H1 (cell line): ENCODE data around the gene EGR2. TPM values are rescaled to one million over a fixed set of nuclear protein-coding genes. Genes with fewer than 3 reads are reported as not detected.

Source experiments
- CHD7 ChIP-seq: fragments of 300-600 bp; sonication (generic); IDR thresholded peaks from 2 replicates; pipeline ENCODE4 v1.7.1; 2012; ENCODE audit warnings: low read length, moderate library complexity, mild to moderate bottlenecking, inconsistent platforms; ENCODE audit not compliant: insufficient replicate concordance
- CTBP2 ChIP-seq: IDR thresholded peaks from 2 replicates; pipeline ENCODE4 v1.7.0; 2011; ENCODE audit warnings: borderline replicate concordance, mild to moderate bottlenecking, moderate library complexity, mixed read lengths, low read length; ENCODE audit not compliant: insufficient read depth, insufficient read length
- polyA plus RNA-seq, 7 experiments: library from polyadenylated mRNA; depleted of rRNA in 3 of 7; stranded (reverse) in 5 of 7; unstranded in 2 of 7; fragments of >200 nt in 5 of 7; fragments of 200-250 nt in 2 of 7; gene quantifications; 1 replicate in 5 of 7; 2 replicates in 1 of 7; 4 replicates in 1 of 7; pipeline versions ENCODE4 v1.2.1 to v1.2.3, GENCODE V29; 2011 to 2013; ENCODE audit warnings: missing spikeins in 2 of 7, mixed read lengths in 2 of 7
- total RNA-seq: library from RNA; stranded (reverse); fragmentation: NEBNext Ultra II Directional; extraction: Animal tissue kit (Norgen Biotek cat#: 25700); gene quantifications from 2 replicates; pipeline ENCODE4 v1.2.1, GENCODE V29; 2021

The EGR2 gene
- total and polyA plus RNA-seq, 2 of the 8 experiments (the other 6 are each of a cell fraction or from before 2014, with no cell fraction given) = 1.3 to 2.1 TPM

- TF ChIP-seq CTBP2 (no peak), CHD7 (no peak)
Observed at GRCh38 chr10:62812672-62813439, 3.3 kb downstream of the EGR2 start (continued).
